A549 (cell line): Measurements from ENCODE around the gene TNIK. TPM values are rescaled to one million over a fixed set of nuclear protein-coding genes. Genes with fewer than 3 reads are reported as not detected.

Experiments
- ATAC-seq, 2 experiments: fragments of 200-7000 bp in 1 of 2; fragments of >200 bp in 1 of 2; cut with Nextera tagmentation in 1 of 2; cut with Tn5 transposase in 1 of 2; 3 replicates each; pipeline versions ENCODE4 v1.8.0 to v1.9.1; 2018 to 2020; ENCODE audit warnings: mild to moderate bottlenecking in 1 of 2, moderate library complexity in 1 of 2
- CTCF ChIA-PET: fragments of 300-600 bp; sonication (Branson Sonifier 250); formaldehyde crosslinking; extraction: SDS; loops from one replicate; lab custom pipeline; 2021; ENCODE audit warnings: antibody characterized with exemption, inconsistent platforms; lab: Yijun Ruan, JAX
- POLR2A ChIA-PET: fragments of 350-600 bp; formaldehyde crosslinking; extraction: SDS; loops from one replicate; lab custom pipeline; 2021; ENCODE audit warnings: antibody characterized with exemption, inconsistent platforms; lab: Yijun Ruan, JAX
- DNase-seq, 2 experiments: peaks; one replicate each; pipeline versions ENCODE4 v3.0.0 to v3.0.0-alpha.2; 2011 to 2016; ENCODE audit warnings: low read depth in 1 of 2, low spot score in 1 of 2
- FAIRE-seq: peaks from 2 replicates; lab custom pipeline; 2011; peaks lifted over from hg19 to GRCh38; lab: Jason Lieb, UNC
- H3K27ac ChIP-seq, 2 experiments: fragments of >200 bp; sonication (Bioruptor Twin); formaldehyde crosslinking; 3 replicates each; pipeline ENCODE4 v1.5.1; 2016 to 2017
- H3K4me1 ChIP-seq: fragments of >200 bp; sonication (Bioruptor Twin); formaldehyde crosslinking; 3 replicates; pipeline ENCODE4 v1.6.1; 2016
- H3K4me2 ChIP-seq: fragments of >200 bp; sonication (Bioruptor Twin); formaldehyde crosslinking; 3 replicates; pipeline ENCODE4 v1.6.1; 2016
- H3K4me3 ChIP-seq: fragments of >200 bp; sonication (Bioruptor Twin); formaldehyde crosslinking; 3 replicates; pipeline ENCODE4 v1.5.1; 2016
- H3K9me3 ChIP-seq: fragments of >200 bp; sonication (Bioruptor Twin); formaldehyde crosslinking; 3 replicates; pipeline ENCODE4 v1.6.1; 2016
- BHLHE40 ChIP-seq: IDR thresholded peaks from 2 replicates; pipeline ENCODE4 v1.6.1; 2012; ENCODE audit warnings: low read depth, low read length, inconsistent platforms
- CBX2 ChIP-seq: fragments of 200-600 bp; sonication (generic); IDR thresholded peaks from 2 replicates; pipeline ENCODE4 v1.6.1; 2016; ENCODE audit warnings: low read depth, mild to moderate bottlenecking, borderline replicate concordance
- CEBPB ChIP-seq, 2 experiments: fragments of >200 bp in 1 of 2; sonication (Bioruptor Twin) in 1 of 2; formaldehyde crosslinking in 1 of 2; IDR thresholded peaks; 2 replicates each; pipeline ENCODE4 v1.6.1; 2012 to 2016
- EHF ChIP-seq: fragments of 250-450 bp; sonication (Bioruptor Pico); IDR thresholded peaks from 2 replicates; pipeline ENCODE4 v1.5.0; 2020; ENCODE audit warnings: mild to moderate bottlenecking
- EHMT2 ChIP-seq: fragments of 200-600 bp; sonication (generic); IDR thresholded peaks from 2 replicates; pipeline ENCODE4 v1.6.1; 2016; ENCODE audit warnings: antibody characterized with exemption, low read depth, mild to moderate bottlenecking, moderate library complexity
- EP300 ChIP-seq, 2 experiments: fragments of >200 bp; sonication (Bioruptor Twin); formaldehyde crosslinking; IDR thresholded peaks; 2 replicates in 1 of 2; 3 replicates in 1 of 2; pipeline ENCODE4 v1.6.1; 2016 to 2017
- ESRRA ChIP-seq: fragments of 150-350 bp; IDR thresholded peaks from 2 replicates; pipeline ENCODE4 v1.6.1; 2014; ENCODE audit warnings: mild to moderate bottlenecking, low read length, borderline replicate concordance
- FOSB ChIP-seq: fragments of 250-450 bp; sonication (Bioruptor Pico); IDR thresholded peaks from 2 replicates; pipeline ENCODE4 v1.5.0; 2020; ENCODE audit warnings: mild to moderate bottlenecking, moderate library complexity
- GATA3 ChIP-seq: IDR thresholded peaks from 2 replicates; pipeline ENCODE4 v1.6.1; 2012; ENCODE audit warnings: borderline replicate concordance
- HEYL ChIP-seq: fragments of 250-450 bp; sonication (Bioruptor Pico); IDR thresholded peaks from 2 replicates; pipeline ENCODE4 v1.8.0; 2021; ENCODE audit warnings: mild to moderate bottlenecking, moderate library complexity
- HOXB13 ChIP-seq: fragments of 250-450 bp; sonication (Bioruptor Pico); IDR thresholded peaks from 2 replicates; pipeline ENCODE4 v1.5.0; 2020; ENCODE audit warnings: low read depth, mild to moderate bottlenecking, moderate library complexity
- JUN ChIP-seq, 2 experiments: fragments of >200 bp; sonication (Bioruptor Twin); formaldehyde crosslinking; IDR thresholded peaks; 2 replicates in 1 of 2; 3 replicates in 1 of 2; pipeline ENCODE4 v1.6.1; 2016 to 2017
- JUNB ChIP-seq: fragments of >200 bp; sonication (Bioruptor Twin); formaldehyde crosslinking; IDR thresholded peaks from 2 replicates; pipeline ENCODE4 v1.6.1; 2016
- KDM5A ChIP-seq: fragments of 200-600 bp; sonication (generic); IDR thresholded peaks from 2 replicates; pipeline ENCODE4 v1.6.1; 2016; ENCODE audit warnings: antibody characterized with exemption, mild to moderate bottlenecking
- MAZ ChIP-seq: fragments of 150-350 bp; IDR thresholded peaks from 2 replicates; pipeline ENCODE4 v1.6.1; 2014; ENCODE audit warnings: antibody characterized with exemption, low read depth, low read length, borderline replicate concordance
- MYC ChIP-seq: IDR thresholded peaks from 2 replicates; pipeline ENCODE4 v1.6.1; 2012; ENCODE audit warnings: mild to moderate bottlenecking, inconsistent platforms, low read length, improper control_type of control experiment, borderline replicate concordance
- NFE2L2 ChIP-seq: fragments of 150-350 bp; conservative IDR thresholded peaks from 2 replicates; pipeline ENCODE4 v1.6.1; 2014; ENCODE audit warnings: low read length
- POLR2A ChIP-seq: IDR thresholded peaks from 2 replicates; pipeline ENCODE4 v1.6.1; 2012; ENCODE audit warnings: mild to moderate bottlenecking, low read length
- RAD21 ChIP-seq, 2 experiments: fragments of >200 bp in 1 of 2; sonication (Bioruptor Twin) in 1 of 2; formaldehyde crosslinking in 1 of 2; IDR thresholded peaks in 1 of 2; conservative IDR thresholded peaks in 1 of 2; 2 replicates in 1 of 2; 3 replicates in 1 of 2; pipeline ENCODE4 v1.6.1; 2012 to 2018; ENCODE audit warnings: inconsistent platforms in 1 of 2
- RFX5 ChIP-seq: fragments of 450-650 bp; IDR thresholded peaks from 2 replicates; pipeline ENCODE4 v1.7.1; 2014; ENCODE audit warnings: antibody characterized with exemption, mild to moderate bottlenecking, moderate library complexity
- RNF2 ChIP-seq: fragments of 200-600 bp; sonication (generic); IDR thresholded peaks from 2 replicates; pipeline ENCODE4 v1.6.1; 2016; ENCODE audit warnings: low read depth, mild to moderate bottlenecking, antibody characterized with exemption, moderate library complexity, borderline replicate concordance
- SMC3 ChIP-seq: fragments of >200 bp; sonication (Bioruptor Twin); formaldehyde crosslinking; IDR thresholded peaks from 3 replicates; pipeline ENCODE4 v1.6.1; 2018; ENCODE audit warnings: inconsistent platforms
- ZNF302 ChIP-seq: fragments of 250-450 bp; sonication (Bioruptor Pico); IDR thresholded peaks from 2 replicates; pipeline ENCODE4 v1.9.0; 2021; ENCODE audit warnings: inconsistent platforms, mild to moderate bottlenecking, moderate library complexity
- WGBS: methylation state at CpG from one replicate; pipeline ENCODE4 v1.1.6; 2017; ENCODE audit errors: missing lambda C conversion rate; 5-methylcytosine and 5-hydroxymethylcytosine counted together
- polyA plus RNA-seq, 4 experiments: library from polyadenylated mRNA; depleted of rRNA in 3 of 4; stranded (reverse); fragments of >200 nt; fragmentation: RNase III in 1 of 4; extraction: RNeasy Plus Mini Kit Qiagen cat#74134 plus additional on column Dnase treatment in 1 of 4; gene quantifications; 2 replicates in 3 of 4; 3 replicates in 1 of 4; pipeline ENCODE4 v1.2.3, GENCODE V29; 2011 to 2017
- TF ChIP-seq, protein P1 (sequence below): fragments of >200 bp; sonication (Bioruptor Twin); formaldehyde crosslinking; IDR thresholded peaks from 3 replicates; pipeline ENCODE4 v1.6.1; 2016
- TF ChIP-seq, protein P2 (sequence below): IDR thresholded peaks from 2 replicates; pipeline ENCODE4 v1.6.1; 2012
- TF ChIP-seq, protein P3 (sequence below): fragments of 200-600 bp; sonication (generic); IDR thresholded peaks from 2 replicates; pipeline ENCODE4 v1.6.1; 2016; ENCODE audit warnings: antibody characterized with exemption, mild to moderate bottlenecking, moderate library complexity
- TF ChIP-seq, protein P4 (sequence below): fragments of >200 bp; sonication (Bioruptor Twin); formaldehyde crosslinking; IDR thresholded peaks from 2 replicates; pipeline ENCODE4 v1.6.1; 2016
- TF ChIP-seq, protein P5 (sequence below): fragments of 150-350 bp; IDR thresholded peaks from 2 replicates; pipeline ENCODE4 v1.6.1; 2014; ENCODE audit warnings: low read depth, mild to moderate bottlenecking, low read length

The TNIK gene
- polyA plus RNA-seq, 2 of the 4 experiments (the other 2 are of a cell fraction) = 1.6 to 1.8 TPM

DNA sequence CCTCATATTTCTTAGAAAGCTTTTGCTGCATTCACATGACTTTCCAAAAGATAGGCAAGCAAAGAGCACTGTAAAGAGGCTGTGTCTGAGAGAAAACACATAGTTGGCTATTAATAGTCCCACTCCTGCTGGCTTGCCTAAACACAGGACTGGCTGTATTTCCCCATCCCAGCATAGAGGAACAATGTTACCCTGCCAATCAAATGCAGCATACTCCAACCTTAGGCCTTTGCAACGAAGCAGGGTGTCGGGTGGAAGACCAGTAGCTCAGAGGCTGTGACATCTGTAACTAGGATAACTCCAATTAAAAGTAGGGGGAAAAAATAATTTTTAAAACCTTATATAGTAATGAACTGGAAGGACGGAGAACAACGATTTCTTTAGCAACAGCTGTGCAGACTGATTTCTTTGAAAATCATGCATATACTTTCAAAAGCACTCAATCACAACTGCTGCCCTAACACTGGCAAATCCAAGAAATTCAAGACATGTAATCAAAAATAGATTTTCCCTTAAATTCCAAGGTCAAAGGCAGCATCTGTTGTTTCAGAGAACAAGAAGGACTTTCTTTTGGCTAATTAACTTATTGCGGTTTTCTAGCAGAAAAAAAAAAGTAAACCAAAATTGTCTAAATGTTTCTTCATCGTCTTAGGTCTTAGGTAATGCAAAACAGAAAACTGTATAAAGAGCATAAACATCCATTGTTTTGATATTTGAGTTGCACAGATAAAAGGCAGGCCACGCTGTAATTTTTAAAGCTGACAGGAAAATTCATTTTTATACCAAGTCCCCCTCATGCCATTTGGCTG is 139.3 kb downstream of the TNIK start:
- Histone ChIP-seq H3K4me2 (no peak overlapping the region), H3K4me3 (no peak overlapping the region), H3K27ac (no peak overlapping the region), H3K4me1 (no peaks in the 10 kb centered on the region), H3K9me3 (no peaks in the 10 kb centered on the region)
- ChIA-PET CTCF (no interaction called here), POLR2A (no interaction called here)
- DNase-seq (no peak), ATAC-seq (no peak), FAIRE-seq (no peak)
- WGBS = 81% methylated on average over 7 of the region's 7 CpGs
- TF ChIP-seq EHF (no peak), RNF2 (no peak), MYC (no peak), ZNF302 (CRISPR knock-in tag) (no peak), RFX5 (no peak), CEBPB (IDR thresholded peaks at IDR 0.05) (no peak), HEYL (no peak)
- TF ChIP-seq, protein P1, sequence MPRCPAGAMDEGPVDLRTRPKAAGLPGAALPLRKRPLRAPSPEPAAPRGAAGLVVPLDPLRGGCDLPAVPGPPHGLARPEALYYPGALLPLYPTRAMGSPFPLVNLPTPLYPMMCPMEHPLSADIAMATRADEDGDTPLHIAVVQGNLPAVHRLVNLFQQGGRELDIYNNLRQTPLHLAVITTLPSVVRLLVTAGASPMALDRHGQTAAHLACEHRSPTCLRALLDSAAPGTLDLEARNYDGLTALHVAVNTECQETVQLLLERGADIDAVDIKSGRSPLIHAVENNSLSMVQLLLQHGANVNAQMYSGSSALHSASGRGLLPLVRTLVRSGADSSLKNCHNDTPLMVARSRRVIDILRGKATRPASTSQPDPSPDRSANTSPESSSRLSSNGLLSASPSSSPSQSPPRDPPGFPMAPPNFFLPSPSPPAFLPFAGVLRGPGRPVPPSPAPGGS = no peak
- TF ChIP-seq, protein P2, sequence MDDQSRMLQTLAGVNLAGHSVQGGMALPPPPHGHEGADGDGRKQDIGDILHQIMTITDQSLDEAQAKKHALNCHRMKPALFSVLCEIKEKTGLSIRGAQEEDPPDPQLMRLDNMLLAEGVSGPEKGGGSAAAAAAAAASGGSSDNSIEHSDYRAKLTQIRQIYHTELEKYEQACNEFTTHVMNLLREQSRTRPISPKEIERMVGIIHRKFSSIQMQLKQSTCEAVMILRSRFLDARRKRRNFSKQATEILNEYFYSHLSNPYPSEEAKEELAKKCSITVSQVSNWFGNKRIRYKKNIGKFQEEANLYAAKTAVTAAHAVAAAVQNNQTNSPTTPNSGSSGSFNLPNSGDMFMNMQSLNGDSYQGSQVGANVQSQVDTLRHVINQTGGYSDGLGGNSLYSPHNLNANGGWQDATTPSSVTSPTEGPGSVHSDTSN = no peak
- TF ChIP-seq, protein P3, sequence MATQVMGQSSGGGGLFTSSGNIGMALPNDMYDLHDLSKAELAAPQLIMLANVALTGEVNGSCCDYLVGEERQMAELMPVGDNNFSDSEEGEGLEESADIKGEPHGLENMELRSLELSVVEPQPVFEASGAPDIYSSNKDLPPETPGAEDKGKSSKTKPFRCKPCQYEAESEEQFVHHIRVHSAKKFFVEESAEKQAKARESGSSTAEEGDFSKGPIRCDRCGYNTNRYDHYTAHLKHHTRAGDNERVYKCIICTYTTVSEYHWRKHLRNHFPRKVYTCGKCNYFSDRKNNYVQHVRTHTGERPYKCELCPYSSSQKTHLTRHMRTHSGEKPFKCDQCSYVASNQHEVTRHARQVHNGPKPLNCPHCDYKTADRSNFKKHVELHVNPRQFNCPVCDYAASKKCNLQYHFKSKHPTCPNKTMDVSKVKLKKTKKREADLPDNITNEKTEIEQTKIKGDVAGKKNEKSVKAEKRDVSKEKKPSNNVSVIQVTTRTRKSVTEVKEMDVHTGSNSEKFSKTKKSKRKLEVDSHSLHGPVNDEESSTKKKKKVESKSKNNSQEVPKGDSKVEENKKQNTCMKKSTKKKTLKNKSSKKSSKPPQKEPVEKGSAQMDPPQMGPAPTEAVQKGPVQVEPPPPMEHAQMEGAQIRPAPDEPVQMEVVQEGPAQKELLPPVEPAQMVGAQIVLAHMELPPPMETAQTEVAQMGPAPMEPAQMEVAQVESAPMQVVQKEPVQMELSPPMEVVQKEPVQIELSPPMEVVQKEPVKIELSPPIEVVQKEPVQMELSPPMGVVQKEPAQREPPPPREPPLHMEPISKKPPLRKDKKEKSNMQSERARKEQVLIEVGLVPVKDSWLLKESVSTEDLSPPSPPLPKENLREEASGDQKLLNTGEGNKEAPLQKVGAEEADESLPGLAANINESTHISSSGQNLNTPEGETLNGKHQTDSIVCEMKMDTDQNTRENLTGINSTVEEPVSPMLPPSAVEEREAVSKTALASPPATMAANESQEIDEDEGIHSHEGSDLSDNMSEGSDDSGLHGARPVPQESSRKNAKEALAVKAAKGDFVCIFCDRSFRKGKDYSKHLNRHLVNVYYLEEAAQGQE = no peak

DNA sequence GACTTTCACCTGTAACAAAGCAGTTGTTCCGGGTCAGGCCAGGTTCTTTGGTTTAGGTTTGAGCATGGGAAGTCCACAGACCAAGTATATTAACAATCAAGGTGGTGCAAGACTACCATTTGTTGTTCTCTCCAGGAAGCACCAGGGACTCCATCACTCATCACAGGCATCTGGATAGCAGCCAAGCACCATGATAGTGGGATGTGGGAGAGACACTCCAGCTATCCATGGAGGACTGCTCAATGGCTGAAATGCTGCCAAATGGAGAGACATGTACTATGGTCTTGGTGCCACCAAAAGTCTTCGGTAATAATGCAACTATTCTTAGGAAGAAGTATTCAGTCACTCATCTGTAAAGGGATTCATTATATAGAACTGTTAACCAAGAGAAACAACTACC is 143.0 kb downstream of the TNIK start:
- DNase-seq (no peak), FAIRE-seq (no peak), ATAC-seq (no peak)
- ChIA-PET CTCF (no interaction called here), POLR2A (no interaction called here)
- no peak overlapping the region for H3K27ac ChIP-seq
- no peaks in the 10 kb centered on the region for H3K4me1 ChIP-seq
- 72% methylated on average over 2 of the region's 2 CpGs for WGBS
- no peaks in the 10 kb centered on the region for H3K9me3 ChIP-seq
- H3K4me2 ChIP-seq = no peak overlapping the region
- TF ChIP-seq JUNB (no peak), NFE2L2 (no peak), FOSB (CRISPR knock-in tag) (no peak), JUN (IDR thresholded peaks at IDR 0.05) (no peak), ESRRA (no peak), EHMT2 (no peak)
- H3K4me3 ChIP-seq = no peak overlapping the region

DNA sequence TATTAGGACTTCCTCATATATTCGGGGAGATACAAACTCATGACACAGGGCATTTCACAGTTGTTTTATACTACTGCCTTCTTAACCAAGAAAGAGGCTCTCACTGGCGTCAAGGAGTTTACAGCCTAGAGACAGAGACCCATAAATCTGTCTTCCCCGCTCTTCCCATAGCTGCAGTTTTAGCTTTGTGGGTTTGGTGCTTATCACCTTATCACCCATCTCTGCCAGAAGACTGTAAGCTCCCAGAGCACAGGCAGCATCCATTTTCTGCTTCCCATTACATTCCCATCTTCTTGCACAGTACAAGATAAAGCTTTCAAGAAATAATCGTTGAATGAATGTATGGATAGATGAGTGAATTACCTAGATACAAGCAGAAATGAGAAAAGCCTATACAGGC is 144.3 kb downstream of the TNIK start:
- 73% methylated on average over 4 of the region's 4 CpGs for WGBS
- no peaks in the 10 kb centered on the region for H3K9me3 ChIP-seq
- H3K4me1 ChIP-seq = no peaks in the 10 kb centered on the region
- CTCF ChIA-PET = no interaction called here
- no peak overlapping the region for H3K27ac ChIP-seq
- no peak overlapping the region for H3K4me2 ChIP-seq
- FAIRE-seq (no peak), DNase-seq (no peak), ATAC-seq (no peak)
- H3K4me3 ChIP-seq = no peak overlapping the region
- POLR2A ChIA-PET = no interaction called here
- TF ChIP-seq KDM5A = no peak
- TF ChIP-seq, protein P4, sequence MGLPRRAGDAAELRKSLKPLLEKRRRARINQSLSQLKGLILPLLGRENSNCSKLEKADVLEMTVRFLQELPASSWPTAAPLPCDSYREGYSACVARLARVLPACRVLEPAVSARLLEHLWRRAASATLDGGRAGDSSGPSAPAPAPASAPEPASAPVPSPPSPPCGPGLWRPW = no peak
- TF ChIP-seq HOXB13 (CRISPR knock-in tag) = no peak
- TF ChIP-seq JUNB = no peak
- TF ChIP-seq CBX2 = no peak
- no peak for TF ChIP-seq POLR2A
- no peak for TF ChIP-seq ESRRA
- no peak for TF ChIP-seq MAZ
- TF ChIP-seq, protein P5, sequence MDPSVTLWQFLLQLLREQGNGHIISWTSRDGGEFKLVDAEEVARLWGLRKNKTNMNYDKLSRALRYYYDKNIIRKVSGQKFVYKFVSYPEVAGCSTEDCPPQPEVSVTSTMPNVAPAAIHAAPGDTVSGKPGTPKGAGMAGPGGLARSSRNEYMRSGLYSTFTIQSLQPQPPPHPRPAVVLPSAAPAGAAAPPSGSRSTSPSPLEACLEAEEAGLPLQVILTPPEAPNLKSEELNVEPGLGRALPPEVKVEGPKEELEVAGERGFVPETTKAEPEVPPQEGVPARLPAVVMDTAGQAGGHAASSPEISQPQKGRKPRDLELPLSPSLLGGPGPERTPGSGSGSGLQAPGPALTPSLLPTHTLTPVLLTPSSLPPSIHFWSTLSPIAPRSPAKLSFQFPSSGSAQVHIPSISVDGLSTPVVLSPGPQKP = no peak
- TF ChIP-seq RAD21 (conservative IDR thresholded peaks at IDR 0.05 in 1 of 2, IDR thresholded peaks at IDR 0.05 in 1 of 2) = no peak
- TF ChIP-seq SMC3 = no peak
- no peak for TF ChIP-seq GATA3
- TF ChIP-seq BHLHE40 = no peak
- no peak for TF ChIP-seq EP300 (IDR thresholded peaks at IDR 0.05)
